Measurements from ENCODE around the gene ASCL1.

ASCL1 gene

GRCh38 chr12:102959391-102959790 lies 1.9 kb downstream of the ASCL1 start:
- Mint-ChIP-seq H3K4me1 (peaks cover 20% of the 10 kb centered on the region), H3K9me3 (peaks cover 15% of the 10 kb centered on the region), H3K27me3 (ENCODE audit: low read depth) (peaks cover 100% of the 10 kb centered on the region), H3K4me3 (peak overlapping the region; percentile 20 to 68 (median 39)), H3K27ac (no peak overlapping the region), H3K36me3 (ENCODE audit: low read depth) (peaks cover 9% of the 10 kb centered on the region)
- TF ChIP-seq, protein P1, sequence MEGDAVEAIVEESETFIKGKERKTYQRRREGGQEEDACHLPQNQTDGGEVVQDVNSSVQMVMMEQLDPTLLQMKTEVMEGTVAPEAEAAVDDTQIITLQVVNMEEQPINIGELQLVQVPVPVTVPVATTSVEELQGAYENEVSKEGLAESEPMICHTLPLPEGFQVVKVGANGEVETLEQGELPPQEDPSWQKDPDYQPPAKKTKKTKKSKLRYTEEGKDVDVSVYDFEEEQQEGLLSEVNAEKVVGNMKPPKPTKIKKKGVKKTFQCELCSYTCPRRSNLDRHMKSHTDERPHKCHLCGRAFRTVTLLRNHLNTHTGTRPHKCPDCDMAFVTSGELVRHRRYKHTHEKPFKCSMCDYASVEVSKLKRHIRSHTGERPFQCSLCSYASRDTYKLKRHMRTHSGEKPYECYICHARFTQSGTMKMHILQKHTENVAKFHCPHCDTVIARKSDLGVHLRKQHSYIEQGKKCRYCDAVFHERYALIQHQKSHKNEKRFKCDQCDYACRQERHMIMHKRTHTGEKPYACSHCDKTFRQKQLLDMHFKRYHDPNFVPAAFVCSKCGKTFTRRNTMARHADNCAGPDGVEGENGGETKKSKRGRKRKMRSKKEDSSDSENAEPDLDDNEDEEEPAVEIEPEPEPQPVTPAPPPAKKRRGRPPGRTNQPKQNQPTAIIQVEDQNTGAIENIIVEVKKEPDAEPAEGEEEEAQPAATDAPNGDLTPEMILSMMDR (IDR thresholded peaks at IDR 0.05; ENCODE audit: unreplicated experiment in 3 of 3): no peak

GRCh38 chr12:102960766-102961465 lies 3.4 kb downstream of the ASCL1 start:
- TF ChIP-seq, protein P1 (IDR thresholded peaks at IDR 0.05; ENCODE audit: unreplicated experiment in 3 of 3): no peak
- Mint-ChIP-seq H3K4me1 (peaks cover 30% of the 10 kb centered on the region), H3K36me3 (ENCODE audit: low read depth) (peaks cover 9% of the 10 kb centered on the region), H3K4me3 (peak overlapping the region in 1 of 3 experiments; percentile 38), H3K9me3 (peaks cover 21% of the 10 kb centered on the region), H3K27ac (no peak overlapping the region), H3K27me3 (ENCODE audit: low read depth) (peaks cover 100% of the 10 kb centered on the region)

- Mint-ChIP-seq H3K4me3 (peak overlapping the region in 1 of 3 experiments; percentile 44), H3K27me3 (ENCODE audit: low read depth) (peaks cover 100% of the 10 kb centered on the region), H3K9me3 (peaks cover 21% of the 10 kb centered on the region), H3K27ac (no peak overlapping the region), H3K4me1 (peaks cover 30% of the 10 kb centered on the region), H3K36me3 (ENCODE audit: low read depth) (peaks cover 9% of the 10 kb centered on the region)
- TF ChIP-seq, protein P1 (IDR thresholded peaks at IDR 0.05; ENCODE audit: unreplicated experiment in 3 of 3): no peak
Measured at GRCh38 chr12:102961466-102961855, 4.0 kb downstream of the ASCL1 start.

DNA sequence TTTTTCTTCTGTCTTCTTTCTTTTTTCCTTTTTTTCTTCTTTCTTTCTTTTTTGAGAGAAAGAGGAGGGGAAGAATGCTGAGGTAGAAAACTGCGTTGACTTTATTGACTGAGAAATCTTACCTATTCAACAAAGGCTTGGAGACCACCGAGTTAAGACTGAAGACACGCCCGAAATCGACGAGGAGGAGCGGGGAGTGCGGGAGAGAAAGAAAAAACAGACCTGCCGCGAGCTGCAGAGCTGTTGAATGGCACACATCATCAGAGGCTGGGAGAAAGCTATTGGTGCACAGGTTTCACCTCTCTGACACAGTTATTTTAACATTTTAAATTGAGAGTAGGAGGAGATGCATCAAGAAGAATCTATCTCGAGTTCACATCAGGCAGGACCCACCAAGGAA lies 5.1 kb downstream of the ASCL1 start:
- TF ChIP-seq, protein P1 (IDR thresholded peaks at IDR 0.05; ENCODE audit: unreplicated experiment in 3 of 3): no peak
- no peak overlapping the region for H3K27ac Mint-ChIP-seq

GRCh38 chr12:102962986-102963385 lies 5.5 kb downstream of the ASCL1 start:
- Mint-ChIP-seq H3K9me3 (peaks cover 21% of the 10 kb centered on the region), H3K4me1 (peaks cover 23% of the 10 kb centered on the region), H3K36me3 (ENCODE audit: low read depth) (peaks cover 9% of the 10 kb centered on the region), H3K4me3 (no peak overlapping the region), H3K27me3 (ENCODE audit: low read depth) (peaks cover 100% of the 10 kb centered on the region), H3K27ac (no peak overlapping the region)
- TF ChIP-seq, protein P1 (IDR thresholded peaks at IDR 0.05; ENCODE audit: unreplicated experiment in 3 of 3): no peak

More for the DNA sequence above, 5.1 kb downstream of the ASCL1 start:
- H3K36me3 Mint-ChIP-seq (ENCODE audit: low read depth): peaks cover 9% of the 10 kb centered on the region
- peaks cover 21% of the 10 kb centered on the region for H3K9me3 Mint-ChIP-seq
- no peak overlapping the region for H3K4me3 Mint-ChIP-seq
- H3K4me1 Mint-ChIP-seq: peaks cover 28% of the 10 kb centered on the region
- H3K27me3 Mint-ChIP-seq (ENCODE audit: low read depth): peaks cover 100% of the 10 kb centered on the region

- Mint-ChIP-seq H3K4me1 (peaks cover 21% of the 10 kb centered on the region), H3K9me3 (peaks cover 21% of the 10 kb centered on the region), H3K27me3 (ENCODE audit: low read depth) (peaks cover 100% of the 10 kb centered on the region), H3K4me3 (no peak overlapping the region), H3K36me3 (ENCODE audit: low read depth) (peaks cover 9% of the 10 kb centered on the region), H3K27ac (no peak overlapping the region)
- TF ChIP-seq, protein P1 (IDR thresholded peaks at IDR 0.05; ENCODE audit: unreplicated experiment in 3 of 3): no peak
Measured at GRCh38 chr12:102963796-102964195, 6.3 kb downstream of the ASCL1 start.

All from nephron (organoid).